Tibial nerve (tissue), 4 donors: Measurements from ENCODE around the gene OGFR. TPM values are rescaled to one million over a fixed set of nuclear protein-coding genes. Genes with fewer than 3 reads are reported as not detected.

Experiments
- DNase-seq, 2 donors: peaks; one replicate each; pipeline ENCODE4 v3.0.0-alpha.2; 2019; ENCODE audit warnings: low spot score in 2 of 2
- H3K27ac ChIP-seq, 4 donors: fragments of 200-600 bp; sonication (generic) in 3 of 4; one replicate each; pipeline ENCODE4 v1.5.1; 2017 to 2019; ENCODE audit warnings: mild to moderate bottlenecking in 1 of 4
- H3K27me3 ChIP-seq, 2 donors: fragments of 200-600 bp; sonication (generic) in 1 of 2; one replicate each; pipeline versions ENCODE4 v1.5.1 to v1.6.0; 2017 to 2019
- H3K36me3 ChIP-seq, 3 donors: fragments of 200-600 bp; sonication (generic); one replicate each; pipeline ENCODE4 v1.5.1; 2018 to 2019
- H3K4me1 ChIP-seq, 4 donors: fragments of 200-600 bp; sonication (generic) in 3 of 4; one replicate each; pipeline ENCODE4 v1.5.1; 2017 to 2019
- H3K4me3 ChIP-seq, 4 donors: fragments of 200-600 bp; sonication (generic) in 3 of 4; one replicate each; pipeline ENCODE4 v1.5.1; 2017 to 2019; ENCODE audit warnings: mild to moderate bottlenecking in 1 of 4, moderate library complexity in 1 of 4
- H3K9me3 ChIP-seq, 4 donors: fragments of 200-600 bp; sonication (generic) in 3 of 4; one replicate each; pipeline ENCODE4 v1.5.1; 2017 to 2019
- CTCF ChIP-seq, 5 experiments: fragments of 200-600 bp in 3 of 5; fragments of 450-650 bp in 2 of 5; sonication (generic) in 3 of 5; IDR thresholded peaks; one replicate each; pipeline ENCODE4 v1.5.1; 2016 to 2019; ENCODE audit warnings: antibody characterized with exemption in 5 of 5, mild to moderate bottlenecking in 3 of 5, moderate library complexity in 2 of 5
- EP300 ChIP-seq, 2 donors: sonication (generic); formaldehyde crosslinking; IDR thresholded peaks; one replicate each; pipeline ENCODE4 v1.6.1; 2017; ENCODE audit warnings: antibody characterized with exemption in 2 of 2, mild to moderate bottlenecking in 1 of 2
- POLR2A ChIP-seq, 2 donors: fragments of 450-650 bp; IDR thresholded peaks; one replicate each; pipeline ENCODE4 v1.6.1; 2017; ENCODE audit warnings: antibody characterized with exemption in 2 of 2, mild to moderate bottlenecking in 2 of 2, moderate library complexity in 2 of 2
- WGBS, 2 donors: methylation state at CpG; one replicate each; pipeline ENCODE4 v1.1.5; 2018; 5-methylcytosine and 5-hydroxymethylcytosine counted together
- total RNA-seq, 4 donors: library from RNA; depleted of rRNA; stranded (reverse); fragments of >200 nt; gene quantifications; one replicate each; pipeline ENCODE4 v1.1.0, GENCODE V29; 2016

The OGFR gene
- total RNA-seq, 4 donors from 2014 or later = 67.1 to 108 (median 80.8) TPM

GRCh38 chr20:62828051-62828450, 23.4 kb downstream of the OGFR start:
- peak overlapping the region in 1 of 4 donors; percentile 43 for H3K27ac ChIP-seq
- WGBS, 2 donors = 86 to 92% methylated on average over 9 of the region's 9 CpGs

GRCh38 chr20:62828511-62829230, 24.0 kb downstream of the OGFR start:
- Histone ChIP-seq H3K36me3 (peaks cover 0 to 49% (median 0%) of the 10 kb centered on the region in 3 donors), H3K9me3 (no peaks in the 10 kb centered on the region), H3K27ac (peak overlapping the region in 1 of 4 donors; percentile 43), H3K27me3 (no peaks in the 10 kb centered on the region), H3K4me3 (no peak overlapping the region), H3K4me1 (peaks cover 0 to 51% (median 31%) of the 10 kb centered on the region in 4 donors)
- WGBS, 2 donors = 85 to 86% methylated on average over 26 to 29 of the region's 29 CpGs
- TF ChIP-seq POLR2A (IDR thresholded peaks at IDR 0.05) (no peak), CTCF (IDR thresholded peaks at IDR 0.05) (no peak), EP300 (IDR thresholded peaks at IDR 0.05) (no peak)
- no peak for DNase-seq

More at GRCh38 chr20:62828051-62828450, 23.4 kb downstream of the OGFR start:
- Histone ChIP-seq H3K27me3 (no peaks in the 10 kb centered on the region), H3K9me3 (no peaks in the 10 kb centered on the region), H3K4me1 (peaks cover 0 to 46% (median 31%) of the 10 kb centered on the region in 4 donors), H3K4me3 (no peak overlapping the region), H3K36me3 (peaks cover 0 to 49% (median 0%) of the 10 kb centered on the region in 3 donors)
- no peak for DNase-seq
- TF ChIP-seq EP300 (IDR thresholded peaks at IDR 0.05) = no peak
- TF ChIP-seq POLR2A (IDR thresholded peaks at IDR 0.05) = no peak
- TF ChIP-seq CTCF (IDR thresholded peaks at IDR 0.05) = no peak

GRCh38 chr20:62829231-62830230, 24.9 kb downstream of the OGFR start:
- no peaks in the 10 kb centered on the region for H3K27me3 ChIP-seq
- H3K4me3 ChIP-seq = no peak overlapping the region
- DNase-seq = no peak
- H3K27ac ChIP-seq = peak overlapping the region in 1 of 4 donors; percentile 61
- TF ChIP-seq EP300 (IDR thresholded peaks at IDR 0.05) (no peak), POLR2A (IDR thresholded peaks at IDR 0.05) (no peak), CTCF (IDR thresholded peaks at IDR 0.05) (no peak)
- WGBS, 2 donors = 89% methylated on average over 18 to 21 of the region's 32 CpGs
- H3K36me3 ChIP-seq = peaks cover 0 to 49% (median 0%) of the 10 kb centered on the region in 3 donors
- H3K4me1 ChIP-seq = peaks cover 0 to 47% (median 25%) of the 10 kb centered on the region in 4 donors
- no peaks in the 10 kb centered on the region for H3K9me3 ChIP-seq

- peak overlapping the region in 1 of 4 donors; percentile 61 for H3K27ac ChIP-seq
- 87 to 91% methylated on average over 12 to 14 of the region's 14 CpGs for WGBS, 2 donors
- peaks cover 0 to 40% (median 22%) of the 10 kb centered on the region in 4 donors for H3K4me1 ChIP-seq
- H3K27me3 ChIP-seq = no peaks in the 10 kb centered on the region
- peaks cover 0 to 49% (median 0%) of the 10 kb centered on the region in 3 donors for H3K36me3 ChIP-seq
- TF ChIP-seq CTCF (IDR thresholded peaks at IDR 0.05) (no peak), POLR2A (IDR thresholded peaks at IDR 0.05) (no peak)
- no peak for DNase-seq
- no peak overlapping the region for H3K4me3 ChIP-seq
- H3K9me3 ChIP-seq = no peaks in the 10 kb centered on the region
Measured at GRCh38 chr20:62830251-62830650, 25.6 kb downstream of the OGFR start.
